ENCODE data around the gene ZYG11A.

DNA sequence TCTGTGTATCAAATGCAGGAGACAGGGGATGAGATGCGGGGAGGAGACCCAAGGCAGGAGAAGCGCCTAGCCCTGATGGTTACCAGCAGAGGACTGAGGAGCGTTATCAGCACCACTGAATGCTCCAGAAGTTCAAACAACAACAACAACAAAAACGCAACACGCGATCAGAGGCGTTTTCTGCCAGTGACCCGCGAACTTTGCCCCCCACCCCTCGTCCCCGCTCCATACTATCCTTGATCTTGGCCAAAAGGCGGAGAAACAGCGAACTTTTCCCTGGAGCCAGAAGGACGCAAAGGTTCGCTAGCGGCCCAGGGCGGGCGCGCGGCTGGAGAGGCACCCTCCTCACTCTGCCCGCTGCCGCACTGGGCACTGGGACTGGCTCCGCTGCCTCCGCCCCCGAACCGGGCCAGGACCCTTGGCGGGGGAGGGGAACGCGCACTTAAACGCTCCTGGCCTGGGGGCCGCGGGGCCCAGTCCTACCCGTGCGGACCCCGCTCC, 78.3 kb downstream of the ZYG11A start:
- TF ChIP-seq CTCF (IDR thresholded peaks at IDR 0.05; ENCODE audit: insufficient read depth, low read depth, low read length) (no peak), EZH2 (IDR thresholded peaks at IDR 0.05; ENCODE audit: insufficient read depth, low read length) (no peak)

Data from astrocyte (in vitro differentiated cells and primary cell).